GM21737 (cell line): Measurements from ENCODE around the gene LEMD3.
A peak's percentile ranks its signal among the peaks of the same experiment; 100 is the strongest.

Experiments used
- ATAC-seq: cut with Tn5 transposase; IDR thresholded peaks from one replicate; pipeline ENCODE4 v1.9.1; 2021; ENCODE audit warnings: mild to moderate bottlenecking, moderate library complexity; ENCODE audit not compliant: unreplicated experiment

The LEMD3 gene

GRCh38 chr12:65204886-65205525 is 35.6 kb downstream of the LEMD3 start:
- ATAC-seq, result no peak

- no peak for ATAC-seq
Measured at GRCh38 chr12:65205886-65206285, 36.5 kb downstream of the LEMD3 start.

- no peak for ATAC-seq
Measured at GRCh38 chr12:65208125-65208524, 38.7 kb downstream of the LEMD3 start.

GRCh38 chr12:65208964-65209654 is 39.7 kb downstream of the LEMD3 start:
- ATAC-seq, result no peak

GRCh38 chr12:65209655-65210043 is 40.3 kb downstream of the LEMD3 start:
- peak; percentile 82 for ATAC-seq

- no peak for ATAC-seq
Measured at GRCh38 chr12:65217086-65217485, 47.7 kb downstream of the LEMD3 start.

- ATAC-seq, result no peak
Measured at GRCh38 chr12:65220761-65221160, 51.4 kb downstream of the LEMD3 start.

- no peak for ATAC-seq
Measured at GRCh38 chr12:65229441-65229840, 60.1 kb downstream of the LEMD3 start.

GRCh38 chr12:65232476-65233077 is 63.2 kb downstream of the LEMD3 start:
- ATAC-seq, result no peak

GRCh38 chr12:65237153-65237552 is 67.8 kb downstream of the LEMD3 start:
- no peak for ATAC-seq

GRCh38 chr12:65238609-65239008 is 69.2 kb downstream of the LEMD3 start:
- ATAC-seq, result no peak

GRCh38 chr12:65248656-65249633 is 79.6 kb downstream of the LEMD3 start:
- ATAC-seq, result no peak

- ATAC-seq, result no peak
Measured at GRCh38 chr12:65252515-65252914, 83.1 kb downstream of the LEMD3 start.

GRCh38 chr12:65257986-65258385 is 88.6 kb downstream of the LEMD3 start:
- no peak for ATAC-seq

- no peak for ATAC-seq
Measured at GRCh38 chr12:65259501-65259900, 90.1 kb downstream of the LEMD3 start.

GRCh38 chr12:65263777-65264176 is 94.4 kb downstream of the LEMD3 start:
- no peak for ATAC-seq

GRCh38 chr12:65266408-65266807 is 97.0 kb downstream of the LEMD3 start:
- no peak for ATAC-seq

- no peak for ATAC-seq
Measured at GRCh38 chr12:65269603-65270002, 100.2 kb downstream of the LEMD3 start.

- no peak for ATAC-seq
Measured at GRCh38 chr12:65274602-65275272, 105.4 kb downstream of the LEMD3 start.

- no peak for ATAC-seq
Measured at GRCh38 chr12:65275627-65276026, 106.2 kb downstream of the LEMD3 start.
